ENCODE data around the gene TECPR1.

DNA sequence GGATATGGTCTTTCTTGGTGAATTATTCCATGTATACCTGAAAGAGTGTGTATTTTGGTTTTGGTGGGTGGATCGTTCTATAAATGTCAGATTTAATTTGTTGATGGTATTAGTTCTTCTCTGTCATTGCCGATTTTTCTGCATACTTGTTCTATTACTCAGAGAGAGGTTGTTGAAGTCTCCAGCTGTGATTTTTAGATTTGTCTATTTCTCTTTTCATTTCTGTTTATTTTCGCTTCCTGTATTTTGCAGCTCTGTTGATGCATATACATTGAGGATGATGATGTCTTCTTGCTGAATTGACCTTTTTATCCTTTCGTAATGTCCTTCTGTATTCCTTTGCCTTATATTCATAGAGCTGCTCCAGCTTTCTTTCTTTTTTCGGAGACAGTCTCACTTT lies 52.9 kb downstream of the TECPR1 start:
- TF ChIP-seq, protein P1, sequence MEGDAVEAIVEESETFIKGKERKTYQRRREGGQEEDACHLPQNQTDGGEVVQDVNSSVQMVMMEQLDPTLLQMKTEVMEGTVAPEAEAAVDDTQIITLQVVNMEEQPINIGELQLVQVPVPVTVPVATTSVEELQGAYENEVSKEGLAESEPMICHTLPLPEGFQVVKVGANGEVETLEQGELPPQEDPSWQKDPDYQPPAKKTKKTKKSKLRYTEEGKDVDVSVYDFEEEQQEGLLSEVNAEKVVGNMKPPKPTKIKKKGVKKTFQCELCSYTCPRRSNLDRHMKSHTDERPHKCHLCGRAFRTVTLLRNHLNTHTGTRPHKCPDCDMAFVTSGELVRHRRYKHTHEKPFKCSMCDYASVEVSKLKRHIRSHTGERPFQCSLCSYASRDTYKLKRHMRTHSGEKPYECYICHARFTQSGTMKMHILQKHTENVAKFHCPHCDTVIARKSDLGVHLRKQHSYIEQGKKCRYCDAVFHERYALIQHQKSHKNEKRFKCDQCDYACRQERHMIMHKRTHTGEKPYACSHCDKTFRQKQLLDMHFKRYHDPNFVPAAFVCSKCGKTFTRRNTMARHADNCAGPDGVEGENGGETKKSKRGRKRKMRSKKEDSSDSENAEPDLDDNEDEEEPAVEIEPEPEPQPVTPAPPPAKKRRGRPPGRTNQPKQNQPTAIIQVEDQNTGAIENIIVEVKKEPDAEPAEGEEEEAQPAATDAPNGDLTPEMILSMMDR (IDR thresholded peaks at IDR 0.05): no peak
- TF ChIP-seq POLR2A (IDR thresholded peaks at IDR 0.05): no peak

Data from lower leg skin (tissue), 3 donors.